Transverse colon (tissue), 4 donors: ENCODE measurements around the gene BTBD19. TPM values are rescaled to one million over a fixed set of nuclear protein-coding genes. Genes with fewer than 3 reads are reported as not detected.
"Not testable (repeated sequence)": the region's sequence is repeated elsewhere in the genome, so short reads cannot be mapped to it uniquely, and the experiment has no call there.

ENCODE experiments used
- DNase-seq: peaks from one replicate; pipeline ENCODE4 v3.0.0-alpha.2; 2019
- H3K27ac ChIP-seq, 4 donors: fragments of 200-600 bp; sonication (generic); 2 replicates each; pipeline ENCODE4 v1.5.1; 2016 to 2018; ENCODE audit warnings: inconsistent platforms in 4 of 4
- H3K27me3 ChIP-seq: fragments of 200-600 bp; sonication (generic); 2 replicates; pipeline ENCODE4 v1.5.1; 2017; ENCODE audit warnings: inconsistent platforms
- H3K36me3 ChIP-seq, 4 donors: fragments of 200-600 bp; sonication (generic); 2 replicates each; pipeline ENCODE4 v1.5.1; 2017 to 2019; ENCODE audit warnings: inconsistent platforms in 4 of 4
- H3K4me1 ChIP-seq, 4 donors: fragments of 200-600 bp; sonication (generic); 2 replicates each; pipeline ENCODE4 v1.5.1; 2017 to 2020; ENCODE audit warnings: inconsistent platforms in 4 of 4
- H3K4me3 ChIP-seq, 4 donors: fragments of 200-600 bp; sonication (generic); 1 replicate in 1 of 4; 2 replicates in 3 of 4; pipeline versions ENCODE4 v1.5.1 to v1.6.1; 2017 to 2019; ENCODE audit warnings: inconsistent platforms in 4 of 4
- H3K9me3 ChIP-seq, 2 donors: fragments of 200-600 bp; sonication (generic); 2 replicates each; pipeline ENCODE4 v1.5.1; 2017 to 2019; ENCODE audit warnings: inconsistent platforms in 2 of 2
- CTCF ChIP-seq, 5 experiments: fragments of 200-600 bp in 3 of 5; fragments of 450-650 bp in 2 of 5; sonication (generic) in 3 of 5; IDR thresholded peaks; 1 replicate in 2 of 5; 2 replicates in 3 of 5; pipeline ENCODE4 v1.5.1; 2016 to 2017; ENCODE audit warnings: antibody characterized with exemption in 5 of 5, inconsistent platforms in 3 of 5, mild to moderate bottlenecking in 2 of 5, moderate library complexity in 1 of 5
- EP300 ChIP-seq: sonication (generic); formaldehyde crosslinking; IDR thresholded peaks from one replicate; pipeline ENCODE4 v1.6.1; 2017; ENCODE audit warnings: antibody characterized with exemption, low read depth
- POLR2A ChIP-seq: fragments of 450-650 bp; IDR thresholded peaks from one replicate; pipeline ENCODE4 v1.6.1; 2016; ENCODE audit warnings: antibody characterized with exemption, mild to moderate bottlenecking, moderate library complexity
- POLR2AphosphoS5 ChIP-seq, 3 donors: sonication (generic); formaldehyde crosslinking; IDR thresholded peaks; one replicate each; pipeline ENCODE4 v1.6.1; 2016; ENCODE audit warnings: antibody characterized with exemption in 3 of 3
- WGBS, 2 donors: methylation state at CpG; one replicate each; pipeline ENCODE4 v1.1.5; 2018; ENCODE audit warnings: low coverage in 1 of 2; 5-methylcytosine and 5-hydroxymethylcytosine counted together
- in situ Hi-C, 4 donors: fragments of 200-750 bp; cut with MboI; loops; one replicate each; pipeline versions ENCODE4 v1.15.0 to v1.15.1; 2017; ENCODE audit warnings: low sequenced_read_pairs in 3 of 4, low pct_ligation_motif_present in 1 of 4, low pct_unique_long_range_greater_than_20kb in 1 of 4
- intact Hi-C: fragments of 100-400 bp; cut with DNase I; formaldehyde crosslinking; loops from one replicate; pipeline ENCODE4 v1.15.1; 2023; ENCODE audit warnings: low total_unique reads
- total RNA-seq, 4 donors: library from RNA; depleted of rRNA; stranded (reverse); fragments of >200 nt; gene quantifications; one replicate each; pipeline ENCODE4 v1.1.0, GENCODE V29; 2016

BTBD19 gene
- total RNA-seq, 4 donors from 2014 or later, result 1.5 to 22.1 (median 3.7) TPM

GRCh38 chr1:44832056-44832705 lies 23.9 kb downstream of the BTBD19 start:
- Histone ChIP-seq H3K36me3 (no peaks in the 10 kb centered on the region), H3K27ac (no peak overlapping the region), H3K4me1 (peaks cover 0 to 6% (median 2%) of the 10 kb centered on the region in 4 donors), H3K4me3 (no peak overlapping the region), H3K9me3 (no peaks in the 10 kb centered on the region), H3K27me3 (no peaks in the 10 kb centered on the region)
- intact Hi-C loops, result loop anchor here (10.0 kb wide), 1 partner anchor 47 kb away; the partner anchor contains the start of gene BEST4
- TF ChIP-seq POLR2A (no peak), EP300 (no peak), CTCF (IDR thresholded peaks at IDR 0.05) (no peak), POLR2AphosphoS5 (IDR thresholded peaks at IDR 0.05) (no peak)
- DNase-seq, result no peak
- WGBS, 2 donors, result 71% methylated on average over 13 of the region's 13 CpGs; no CpG with 5 or more reads in 1 of the 2 donors
- in situ Hi-C loops, result loop anchor here in 3 of 4 donors (25.0 kb wide), 3 partner anchors 180 to 655 kb away; partner anchors contain the start of genes HECTD3 (in 1 of the 3), TESK2 (in 1 of the 3) and UROD (in 1 of the 3)

GRCh38 chr1:44834328-44834727 lies 26.0 kb downstream of the BTBD19 start:
- 69 to 80% methylated on average over 4 to 7 of the region's 7 CpGs for WGBS, 2 donors

GRCh38 chr1:44835738-44836675 lies 27.7 kb downstream of the BTBD19 start:
- Histone ChIP-seq H3K27ac (no peak overlapping the region), H3K36me3 (no peaks in the 10 kb centered on the region), H3K9me3 (no peaks in the 10 kb centered on the region), H3K4me1 (peaks cover 0 to 6% (median 2%) of the 10 kb centered on the region in 4 donors), H3K27me3 (no peaks in the 10 kb centered on the region), H3K4me3 (no peak overlapping the region)
- 66 to 74% methylated on average over 6 to 23 of the region's 23 CpGs for WGBS, 2 donors
- DNase-seq, result peak; percentile 90
- in situ Hi-C loops, result loop anchor here in 3 of 4 donors (25.0 kb wide), 3 partner anchors 176 to 651 kb away; partner anchors contain the start of genes HECTD3 (in 1 of the 3), TESK2 (in 1 of the 3) and UROD (in 1 of the 3)
- TF ChIP-seq CTCF (IDR thresholded peaks at IDR 0.05) (peak; percentile 76 to 85 (median 81)), EP300 (no peak)
- intact Hi-C loops, result loop anchor here (10.0 kb wide), 1 partner anchor 51 kb away; the partner anchor contains the start of gene BEST4

More at GRCh38 chr1:44834328-44834727, 26.0 kb downstream of the BTBD19 start:
- Histone ChIP-seq H3K27ac (no peak overlapping the region), H3K27me3 (no peaks in the 10 kb centered on the region), H3K4me3 (no peak overlapping the region), H3K9me3 (no peaks in the 10 kb centered on the region), H3K36me3 (no peaks in the 10 kb centered on the region), H3K4me1 (peaks cover 0 to 6% (median 2%) of the 10 kb centered on the region in 4 donors)
- DNase-seq, result no peak
- in situ Hi-C loops (loop anchor here in 3 of 4 donors (25.0 kb wide), 3 partner anchors 178 to 653 kb away; partner anchors contain the start of genes HECTD3 (in 1 of the 3), TESK2 (in 1 of the 3) and UROD (in 1 of the 3)), intact Hi-C loops (loop anchor here (10.0 kb wide), 1 partner anchor 50 kb away; the partner anchor contains the start of gene BEST4)
- TF ChIP-seq POLR2AphosphoS5 (IDR thresholded peaks at IDR 0.05), result no peak
- no peak for TF ChIP-seq CTCF (IDR thresholded peaks at IDR 0.05)
- TF ChIP-seq POLR2A, result no peak
- no peak for TF ChIP-seq EP300

- not testable (repeated sequence) for H3K27ac ChIP-seq, H3K4me3 ChIP-seq, H3K9me3 ChIP-seq, H3K36me3 ChIP-seq, DNase-seq, H3K27me3 ChIP-seq
- WGBS, 2 donors, result 85 to 91% methylated on average over 4 to 11 of the region's 11 CpGs
- intact Hi-C loops, result loop anchor here (10.0 kb wide), 1 partner anchor 53 kb away; the partner anchor contains the start of gene BEST4
- H3K4me1 ChIP-seq, result peaks cover 4 to 14% (median 9%) of the 10 kb centered on the region in 4 donors
- in situ Hi-C loops, result loop anchor here in 3 of 4 donors (25.0 kb wide), 3 partner anchors 174 to 649 kb away; partner anchors contain the start of genes HECTD3 (in 1 of the 3), TESK2 (in 1 of the 3) and UROD (in 1 of the 3)
These were observed 30.0 kb downstream of the BTBD19 start for GRCh38 chr1:44838294-44838693.
